Pancreas (tissue), 10 donors: ENCODE measurements around the gene HHIPL1. TPM values are rescaled to one million over a fixed set of nuclear protein-coding genes. Genes with fewer than 3 reads are reported as not detected.
A peak's percentile ranks its signal among the peaks of the same experiment; 100 is the strongest.

ENCODE experiments used
- ATAC-seq, 4 donors: fragments of 200-7000 bp; cut with Tn5 transposase; one replicate each; pipeline versions ENCODE4 v1.8.0 to v1.9.1; 2020; ENCODE audit warnings: mild to moderate bottlenecking in 4 of 4, moderate library complexity in 4 of 4
- DNase-seq, 6 donors: peaks; one replicate each; pipeline ENCODE4 v3.0.0-alpha.2; 2020
- FAIRE-seq: peaks from 2 replicates; lab custom pipeline; 2012; peaks lifted over from hg19 to GRCh38; lab: Jason Lieb, UNC
- H3K27ac ChIP-seq, 4 donors: fragments of 200-600 bp; sonication (generic); 1 replicate in 3 of 4; 2 replicates in 1 of 4; pipeline versions ENCODE4 v1.5.0 to v1.8.0; 2020
- H3K27me3 ChIP-seq, 4 donors: fragments of 200-600 bp; one replicate each; pipeline ENCODE4 v1.8.0; 2021
- H3K36me3 ChIP-seq, 3 donors: fragments of 200-600 bp; sonication (generic) in 1 of 3; one replicate each; pipeline versions ENCODE4 v1.5.0 to v1.8.0; 2020 to 2021
- H3K4me1 ChIP-seq, 3 donors: fragments of 200-600 bp; one replicate each; pipeline ENCODE4 v1.8.0; 2021
- H3K4me3 ChIP-seq, 4 donors: fragments of 200-600 bp; sonication (generic) in 2 of 4; one replicate each; pipeline versions ENCODE4 v1.5.0 to v1.8.0; 2020 to 2021
- H3K9me3 ChIP-seq, 4 donors: fragments of 200-600 bp; one replicate each; pipeline ENCODE4 v1.8.0; 2021
- CTCF ChIP-seq, 4 donors: fragments of 200-600 bp; sonication (generic) in 3 of 4; IDR thresholded peaks; one replicate each; pipeline versions ENCODE4 v1.5.0 to v1.8.0; 2021; ENCODE audit warnings: antibody characterized with exemption in 4 of 4
- whole genome bisulfite sequencing, 2 donors: extraction: QIAGEN DNeasy Blood & Tissue Kit; methylation state at CpG; one replicate each; pipeline ENCODE4 v1.1.7; 2013; 5-methylcytosine and 5-hydroxymethylcytosine counted together
- intact Hi-C, 3 donors: fragments of 100-400 bp; cut with DNase I; formaldehyde crosslinking; loops; one replicate each; pipeline versions ENCODE4 v1.11.1 to v1.14.2; 2022
- polyA plus RNA-seq, 2 donors: library from polyadenylated mRNA; stranded (reverse); fragments of 200-250 nt; gene quantifications; one replicate each; pipeline ENCODE4 v1.2.3, GENCODE V29; 2013
- total RNA-seq, 6 donors: library from RNA; stranded (reverse); fragmentation: NEBNext Ultra II Directional in 4 of 6; extraction: Animal tissue kit (Norgen Biotek cat#: 25700) in 4 of 6; gene quantifications; one replicate each; pipeline versions ENCODE4 v1.2.1 to v1.2.4, GENCODE V29; 2021 to 2023
- donor health status: healthy with polysubstance abuse.
- donor health status: DM: no; HTN: no; CAD: no; lungs with moderate emphysema.
- donor health status: DM: no; HTN: no; CAD: no.
- donor health status: control.
- donor health status: control.
- donor health status: Bipolar disorder and iron deficiency.
- donor health status: DM: yes; HTN: yes; CAD: no.
- donor health status: DM: no; HTN: no; CAD: no.
- donor health status: DM: no; HTN: no; CAD: no.
- donor health status: DM: yes; HTN: yes; CAD: no.

Gene HHIPL1
- total and polyA plus RNA-seq, 8 donors, result 0.09 to 1.2 (median 0.23) TPM

GRCh38 chr14:99688629-99689028 lies 43.7 kb downstream of the HHIPL1 start:
- Histone ChIP-seq H3K36me3 (no peaks in the 10 kb centered on the region), H3K4me1 (no peaks in the 10 kb centered on the region), H3K27me3 (no peaks in the 10 kb centered on the region), H3K9me3 (no peaks in the 10 kb centered on the region), H3K4me3 (no peak overlapping the region), H3K27ac (no peak overlapping the region)
- 86 to 89% methylated on average over 11 of the region's 11 CpGs for WGBS, 2 donors
- no peak for TF ChIP-seq CTCF (IDR thresholded peaks at IDR 0.05)
- no peak for ATAC-seq
- DNase-seq, result peak in 2 of 6 donors; percentile 53 to 63
- intact Hi-C loops, result no loop called here
- FAIRE-seq, result no peak

- Histone ChIP-seq H3K9me3 (no peaks in the 10 kb centered on the region), H3K27me3 (no peaks in the 10 kb centered on the region), H3K4me3 (no peak overlapping the region), H3K36me3 (no peaks in the 10 kb centered on the region), H3K4me1 (no peaks in the 10 kb centered on the region), H3K27ac (no peak overlapping the region)
- 90 to 96% methylated on average over 11 of the region's 11 CpGs for WGBS, 2 donors
- no peak for ATAC-seq
- DNase-seq, result peak in 1 of 6 donors; percentile 20
- no peak for FAIRE-seq
- no peak for TF ChIP-seq CTCF (IDR thresholded peaks at IDR 0.05)
- intact Hi-C loops, result no loop called here
These were observed 44.6 kb downstream of the HHIPL1 start for GRCh38 chr14:99689266-99690236.

- FAIRE-seq (no peak), DNase-seq (no peak), ATAC-seq (no peak)
- H3K36me3 ChIP-seq, result no peaks in the 10 kb centered on the region
- no peaks in the 10 kb centered on the region for H3K9me3 ChIP-seq
- H3K4me1 ChIP-seq, result no peaks in the 10 kb centered on the region
- intact Hi-C loops, result no loop called here
- 85 to 91% methylated on average over 5 of the region's 5 CpGs for WGBS, 2 donors
- no peak overlapping the region for H3K4me3 ChIP-seq
- no peak overlapping the region for H3K27ac ChIP-seq
- no peak for TF ChIP-seq CTCF (IDR thresholded peaks at IDR 0.05)
- no peaks in the 10 kb centered on the region for H3K27me3 ChIP-seq
These were observed 45.7 kb downstream of the HHIPL1 start for GRCh38 chr14:99690636-99691035.

DNA sequence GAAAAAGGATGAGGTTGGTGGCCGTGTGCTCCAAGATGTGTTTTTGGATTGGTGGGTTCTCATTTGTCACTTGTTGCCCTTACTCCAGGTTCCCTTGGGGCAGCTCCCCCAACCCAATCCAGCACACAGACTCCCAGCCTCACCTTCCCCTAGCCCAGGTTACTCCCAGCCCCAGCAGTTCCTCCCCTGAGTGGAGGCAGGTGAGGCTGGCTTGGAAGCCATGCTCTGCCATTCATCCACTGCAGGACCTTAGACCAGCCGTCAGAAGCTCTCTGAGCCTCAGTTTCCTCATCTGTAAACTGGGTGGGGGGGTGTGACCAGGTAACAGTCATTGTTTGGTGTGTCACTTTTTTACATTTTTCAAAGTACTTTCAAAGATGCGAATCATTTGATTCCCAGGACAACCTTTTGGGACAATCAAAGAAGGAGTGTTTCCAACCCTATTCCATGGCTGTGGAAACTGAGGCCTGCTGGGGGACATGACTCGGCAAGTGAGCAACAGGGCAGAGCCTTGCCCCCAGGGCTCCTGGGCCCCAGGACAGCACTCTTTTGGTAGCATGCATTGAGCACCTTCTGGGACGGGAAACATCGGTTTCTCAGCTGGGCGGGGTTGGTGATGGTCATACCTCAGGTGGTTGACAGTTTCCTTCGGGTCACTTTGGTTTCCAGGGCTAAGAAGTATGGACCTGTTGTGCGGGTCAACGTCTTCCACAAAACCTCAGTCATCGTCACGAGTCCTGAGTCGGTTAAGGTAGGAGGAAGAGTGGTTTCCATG lies 46.4 kb downstream of the HHIPL1 start:
- 88 to 92% methylated on average over 13 of the region's 13 CpGs for WGBS, 2 donors
- no peak for DNase-seq
- ATAC-seq, result no peak

More for the DNA sequence above, 46.4 kb downstream of the HHIPL1 start:
- H3K27ac ChIP-seq, result no peak overlapping the region
- FAIRE-seq, result no peak
- H3K4me3 ChIP-seq, result no peak overlapping the region
- H3K27me3 ChIP-seq, result no peaks in the 10 kb centered on the region
- H3K4me1 ChIP-seq, result no peaks in the 10 kb centered on the region
- no peak for TF ChIP-seq CTCF (IDR thresholded peaks at IDR 0.05)
- H3K9me3 ChIP-seq, result no peaks in the 10 kb centered on the region
- H3K36me3 ChIP-seq, result no peaks in the 10 kb centered on the region
- intact Hi-C loops, result no loop called here
